Prostate gland (tissue), 2 donors: Measurements from ENCODE around the gene C1orf226.

Experiments
- POLR2A ChIP-seq: fragments of 450-650 bp; IDR thresholded peaks from one replicate; pipeline ENCODE4 v1.6.1; 2016; ENCODE audit warnings: antibody characterized with exemption, mild to moderate bottlenecking
- TF ChIP-seq, protein P1 (sequence below), 4 experiments: fragments of 200-600 bp in 2 of 4; fragments of 450-650 bp in 2 of 4; sonication (generic) in 2 of 4; IDR thresholded peaks; 1 replicate in 3 of 4; 2 replicates in 1 of 4; pipeline ENCODE4 v1.5.1; 2016 to 2019; ENCODE audit warnings: antibody characterized with exemption in 4 of 4, mild to moderate bottlenecking in 2 of 4, moderate library complexity in 2 of 4

DNA sequence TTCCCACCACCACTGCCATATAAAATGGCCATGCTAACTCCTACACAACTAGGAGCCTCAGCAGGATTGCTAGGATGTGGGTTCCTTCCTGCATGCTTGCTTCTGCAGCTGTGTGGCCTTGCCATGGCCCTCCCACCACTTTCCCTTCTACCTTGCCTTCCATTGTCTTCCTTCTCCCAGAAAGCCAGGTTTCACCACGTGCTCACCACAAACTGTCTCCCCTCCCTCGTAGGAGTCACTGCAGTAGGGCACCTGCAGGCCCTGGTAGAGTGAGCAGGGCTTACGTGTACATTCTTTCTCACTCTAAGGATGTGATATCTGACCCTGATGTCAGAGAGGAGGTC lies 3.7 kb downstream of the C1orf226 start:
- TF ChIP-seq, protein P1, sequence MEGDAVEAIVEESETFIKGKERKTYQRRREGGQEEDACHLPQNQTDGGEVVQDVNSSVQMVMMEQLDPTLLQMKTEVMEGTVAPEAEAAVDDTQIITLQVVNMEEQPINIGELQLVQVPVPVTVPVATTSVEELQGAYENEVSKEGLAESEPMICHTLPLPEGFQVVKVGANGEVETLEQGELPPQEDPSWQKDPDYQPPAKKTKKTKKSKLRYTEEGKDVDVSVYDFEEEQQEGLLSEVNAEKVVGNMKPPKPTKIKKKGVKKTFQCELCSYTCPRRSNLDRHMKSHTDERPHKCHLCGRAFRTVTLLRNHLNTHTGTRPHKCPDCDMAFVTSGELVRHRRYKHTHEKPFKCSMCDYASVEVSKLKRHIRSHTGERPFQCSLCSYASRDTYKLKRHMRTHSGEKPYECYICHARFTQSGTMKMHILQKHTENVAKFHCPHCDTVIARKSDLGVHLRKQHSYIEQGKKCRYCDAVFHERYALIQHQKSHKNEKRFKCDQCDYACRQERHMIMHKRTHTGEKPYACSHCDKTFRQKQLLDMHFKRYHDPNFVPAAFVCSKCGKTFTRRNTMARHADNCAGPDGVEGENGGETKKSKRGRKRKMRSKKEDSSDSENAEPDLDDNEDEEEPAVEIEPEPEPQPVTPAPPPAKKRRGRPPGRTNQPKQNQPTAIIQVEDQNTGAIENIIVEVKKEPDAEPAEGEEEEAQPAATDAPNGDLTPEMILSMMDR (IDR thresholded peaks at IDR 0.05), result no peak
- TF ChIP-seq POLR2A, result no peak
